ENCODE measurements around the gene ACAP2. TPM values are rescaled to one million over a fixed set of nuclear protein-coding genes. Genes with fewer than 3 reads are reported as not detected.

ACAP2 gene
- polyA plus RNA-seq, 6 donors from 2014 or later, result 36.8 to 90.1 (median 81.0) TPM

DNA sequence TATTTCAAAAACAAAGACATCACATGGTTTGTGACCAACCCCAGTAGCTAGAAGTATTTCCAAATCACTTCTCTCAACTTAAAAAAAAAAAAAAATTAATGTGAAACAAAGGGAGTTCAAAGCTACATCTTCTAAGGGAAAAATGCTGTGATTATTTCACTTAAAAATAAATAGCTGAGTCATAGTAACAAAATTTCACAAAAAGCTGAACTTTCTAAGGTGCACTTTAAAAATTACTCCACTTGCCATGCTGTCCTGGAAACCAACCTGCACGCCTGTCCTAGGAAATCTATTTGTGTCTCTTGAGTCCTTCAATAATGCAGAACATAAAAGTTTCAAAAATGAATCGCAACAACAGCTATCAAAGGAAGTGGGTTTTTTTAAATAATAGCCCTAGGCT, 1.8 kb downstream of the ACAP2 start:
- Mint-ChIP-seq H3K4me3 (peak overlapping the region; percentile 90 to 100 (median 98)), H3K27ac (peak overlapping the region in 5 of 6 donors; percentile 59 to 98 (median 96)), H3K27me3 (no peaks in the 10 kb centered on the region), H3K36me3 (peaks cover 0 to 7% of the 10 kb centered on the region in 2 donors), H3K4me1 (peaks cover 32 to 61% (median 42%) of the 10 kb centered on the region in 3 donors), H3K9me3 (no peaks in the 10 kb centered on the region)
- DNase-seq (no peak), ATAC-seq (ENCODE audit: low read depth in 2 of 2) (no peak)

DNA sequence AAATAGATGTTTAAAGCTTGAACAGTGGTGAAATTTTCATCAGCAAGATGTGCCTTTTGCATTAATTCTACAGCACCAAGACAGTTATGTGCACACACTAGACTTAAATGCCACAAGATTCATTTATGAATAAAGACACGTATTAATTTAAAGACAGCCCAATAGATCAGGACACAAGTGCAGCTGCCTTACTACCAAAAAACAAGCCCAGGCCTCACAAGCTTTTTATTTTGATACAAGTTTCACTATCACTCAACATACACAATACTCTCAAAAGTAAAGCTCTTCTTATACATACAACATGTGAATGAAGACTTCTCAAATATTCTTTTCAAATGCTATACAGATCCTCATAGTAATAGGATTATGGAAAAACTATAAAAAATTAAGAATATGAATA, 2.4 kb downstream of the ACAP2 start:
- peak overlapping the region in 2 of 6 donors; percentile 44 to 85 for H3K27ac Mint-ChIP-seq
- ATAC-seq (ENCODE audit: low read depth in 2 of 2), result no peak
- no peaks in the 10 kb centered on the region for H3K9me3 Mint-ChIP-seq
- H3K36me3 Mint-ChIP-seq, result peaks cover 0 to 7% of the 10 kb centered on the region in 2 donors
- H3K4me1 Mint-ChIP-seq, result peaks cover 37 to 66% (median 47%) of the 10 kb centered on the region in 3 donors
- no peak for DNase-seq
- H3K27me3 Mint-ChIP-seq, result no peaks in the 10 kb centered on the region
- H3K4me3 Mint-ChIP-seq, result peak overlapping the region in 7 of 8 donors; percentile 19 to 98 (median 69)

DNA sequence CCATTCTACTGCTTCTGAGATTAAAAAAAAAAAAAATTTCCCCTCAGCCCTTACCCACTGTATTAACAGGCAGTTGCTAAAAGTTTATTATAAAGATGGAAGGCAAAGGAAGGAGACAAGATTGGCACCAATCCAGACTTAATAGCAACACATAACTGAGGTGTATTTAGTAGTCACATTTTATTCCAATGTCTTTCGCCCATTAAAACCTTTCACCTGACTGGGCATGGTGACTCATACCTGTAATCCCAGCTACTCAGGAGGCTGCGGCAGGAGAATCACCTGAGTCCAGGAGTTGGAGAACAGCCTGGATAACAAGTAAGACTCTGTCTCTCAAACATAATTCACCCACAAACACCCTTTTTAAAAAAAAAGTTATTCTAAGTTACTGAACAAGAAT, 4.4 kb downstream of the ACAP2 start:
- ATAC-seq (ENCODE audit: low read depth in 2 of 2) (no peak), DNase-seq (no peak)
- Mint-ChIP-seq H3K27ac (no peak overlapping the region), H3K4me3 (peak overlapping the region in 4 of 8 donors; percentile 22 to 69 (median 34)), H3K27me3 (no peaks in the 10 kb centered on the region), H3K36me3 (peaks cover 0 to 7% of the 10 kb centered on the region in 2 donors), H3K9me3 (no peaks in the 10 kb centered on the region), H3K4me1 (peaks cover 42 to 79% (median 58%) of the 10 kb centered on the region in 3 donors)

DNA sequence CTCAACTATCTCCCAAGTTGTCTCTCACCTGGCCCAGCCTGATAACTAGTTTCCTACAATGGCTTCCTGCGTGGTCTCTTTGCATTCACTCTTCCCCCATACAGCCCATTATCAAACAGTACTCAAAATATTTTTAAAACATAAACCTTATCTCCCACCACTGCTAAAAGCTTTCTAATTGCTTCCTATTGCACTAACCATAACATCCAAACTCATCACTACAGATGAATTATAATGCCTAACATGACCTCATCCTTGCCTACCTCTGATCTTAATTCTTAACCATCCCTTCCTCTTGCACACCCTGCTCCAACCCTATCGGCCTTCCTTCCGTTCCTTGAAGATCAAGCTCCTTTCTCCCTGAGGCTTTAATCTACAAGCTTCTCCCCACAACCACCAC, 17.0 kb downstream of the ACAP2 start:
- ATAC-seq (ENCODE audit: low read depth in 2 of 2) (no peak), DNase-seq (no peak)
- Mint-ChIP-seq H3K9me3 (no peaks in the 10 kb centered on the region), H3K27ac (peak overlapping the region in 3 of 6 donors; percentile 1 to 2 (median 2)), H3K36me3 (no peaks in the 10 kb centered on the region), H3K4me3 (peak overlapping the region in 6 of 8 donors; percentile 6 to 75 (median 10)), H3K27me3 (no peaks in the 10 kb centered on the region), H3K4me1 (peaks cover 47 to 74% (median 49%) of the 10 kb centered on the region in 3 donors)

DNA sequence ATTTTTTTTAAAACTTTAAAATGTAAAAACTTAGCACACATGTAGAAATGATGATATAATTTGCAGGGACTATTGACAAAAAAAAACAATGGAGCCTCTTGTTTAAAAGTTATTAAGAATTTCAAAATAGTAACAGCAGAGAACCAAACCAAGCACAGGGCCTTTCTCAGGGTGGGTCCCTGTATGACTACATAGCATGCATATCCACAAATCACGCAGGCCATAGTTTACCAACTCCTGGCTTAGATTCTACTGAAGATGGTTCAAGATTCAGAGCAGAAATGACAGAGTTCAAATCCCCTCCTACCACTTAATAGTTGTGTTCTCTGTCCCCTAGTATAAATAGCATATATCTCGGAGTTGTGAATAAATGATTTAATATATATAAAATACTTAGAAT, 19.0 kb downstream of the ACAP2 start:
- ATAC-seq (ENCODE audit: low read depth in 2 of 2) (no peak), DNase-seq (no peak)
- Mint-ChIP-seq H3K36me3 (no peaks in the 10 kb centered on the region), H3K4me1 (peaks cover 39 to 68% (median 42%) of the 10 kb centered on the region in 3 donors), H3K27me3 (no peaks in the 10 kb centered on the region), H3K4me3 (no peak overlapping the region), H3K27ac (no peak overlapping the region), H3K9me3 (no peaks in the 10 kb centered on the region)

DNA sequence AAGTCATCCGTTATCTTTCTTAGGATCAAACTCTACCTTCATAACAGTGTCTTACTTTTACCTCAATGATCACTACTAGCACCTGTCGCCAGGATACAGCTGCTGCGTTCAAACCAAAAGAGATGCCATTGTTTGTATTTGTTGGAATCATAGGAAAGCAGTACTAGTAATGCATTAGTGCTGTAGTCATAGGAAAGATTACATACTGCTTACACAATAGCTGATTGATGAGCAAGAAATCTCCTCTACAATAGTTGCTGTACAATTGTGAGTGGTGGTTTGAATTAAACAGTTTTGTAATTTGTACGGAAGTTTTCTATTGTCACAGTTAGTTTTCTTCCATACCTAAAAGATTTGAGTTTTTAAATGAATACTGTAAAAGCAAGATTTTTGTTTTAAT, 21.4 kb downstream of the ACAP2 start:
- Mint-ChIP-seq H3K9me3 (no peaks in the 10 kb centered on the region), H3K4me3 (no peak overlapping the region), H3K27ac (no peak overlapping the region), H3K27me3 (no peaks in the 10 kb centered on the region), H3K36me3 (peaks cover 0 to 8% of the 10 kb centered on the region in 2 donors), H3K4me1 (peaks cover 35 to 72% (median 52%) of the 10 kb centered on the region in 3 donors)
- ATAC-seq (ENCODE audit: low read depth in 2 of 2), result no peak
- no peak for DNase-seq

DNA sequence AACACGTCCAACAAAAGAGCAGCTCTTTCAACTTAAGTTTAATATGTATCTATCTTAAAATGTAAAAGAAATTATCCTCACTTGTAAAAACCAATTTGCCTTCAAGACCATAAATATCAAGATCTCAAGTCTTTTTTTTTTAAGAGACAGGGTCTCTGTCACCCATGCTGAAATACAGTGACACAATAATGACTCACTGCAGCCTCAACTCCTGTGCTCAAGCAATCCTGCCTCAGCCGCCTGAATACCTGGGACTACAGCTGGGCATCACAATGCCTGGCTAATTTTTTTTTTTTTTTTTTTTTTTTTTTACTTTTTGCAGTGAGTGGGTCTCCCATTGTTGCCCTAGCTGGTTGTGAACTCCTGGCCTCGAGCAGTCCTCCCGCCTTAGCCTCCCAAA, 26.0 kb downstream of the ACAP2 start:
- ATAC-seq (ENCODE audit: low read depth in 2 of 2), result no peak
- H3K27me3 Mint-ChIP-seq, result no peaks in the 10 kb centered on the region
- peaks cover 0 to 1% (median 0%) of the 10 kb centered on the region in 7 donors for H3K9me3 Mint-ChIP-seq
- H3K36me3 Mint-ChIP-seq, result peaks cover 0 to 8% of the 10 kb centered on the region in 2 donors
- DNase-seq, result no peak
- H3K27ac Mint-ChIP-seq, result peak overlapping the region in 2 of 6 donors; percentile 6 to 67
- H3K4me3 Mint-ChIP-seq, result no peak overlapping the region
- peaks cover 42 to 70% (median 61%) of the 10 kb centered on the region in 3 donors for H3K4me1 Mint-ChIP-seq

DNA sequence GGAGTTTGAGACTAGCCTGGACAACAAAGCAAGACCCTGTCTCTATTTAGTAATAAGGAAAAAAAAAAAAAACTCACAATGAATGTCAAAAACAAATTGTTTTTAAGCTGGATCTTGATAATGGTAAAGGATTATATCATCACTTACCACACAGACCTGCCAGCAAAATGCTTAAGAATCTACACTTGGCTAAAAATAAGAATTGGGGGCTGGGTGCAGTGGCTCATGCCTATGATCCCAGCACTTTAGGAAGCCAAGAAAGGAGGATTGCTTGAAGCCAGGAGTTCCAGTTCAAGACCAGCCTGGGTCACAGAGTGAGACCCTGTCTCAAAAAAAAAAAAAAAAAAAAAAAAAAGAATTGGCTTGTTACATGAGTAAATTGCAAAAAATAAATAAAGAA, 31.0 kb downstream of the ACAP2 start:
- DNase-seq (no peak), ATAC-seq (ENCODE audit: low read depth in 2 of 2) (no peak)
- no peak overlapping the region for H3K4me3 Mint-ChIP-seq
- H3K27me3 Mint-ChIP-seq, result no peaks in the 10 kb centered on the region
- H3K9me3 Mint-ChIP-seq, result peaks cover 0 to 13% (median 5%) of the 10 kb centered on the region in 7 donors
- H3K36me3 Mint-ChIP-seq, result peaks cover 18 to 24% of the 10 kb centered on the region in 2 donors
- H3K4me1 Mint-ChIP-seq, result peaks cover 45 to 73% (median 67%) of the 10 kb centered on the region in 3 donors
- H3K27ac Mint-ChIP-seq, result peak overlapping the region in 2 of 6 donors; percentile 38

DNA sequence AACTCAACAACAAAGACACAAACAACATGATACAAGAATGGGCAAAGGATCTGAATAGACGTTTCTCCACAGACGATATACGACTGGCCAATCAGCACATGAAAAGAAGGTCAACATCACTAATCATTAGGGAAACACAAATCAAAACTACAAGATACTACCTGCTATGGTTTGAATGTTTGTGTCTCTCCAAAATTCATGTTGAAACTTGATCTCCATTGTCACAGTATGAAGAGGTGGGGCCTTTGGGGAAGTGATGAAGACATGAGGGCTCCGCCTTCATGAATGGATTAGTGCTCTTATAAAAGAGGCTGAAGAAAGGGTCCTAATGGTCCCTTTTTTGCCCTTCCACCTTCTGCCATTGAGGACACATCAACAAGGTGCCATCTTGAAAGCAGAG, 32.3 kb downstream of the ACAP2 start:
- DNase-seq (no peak), ATAC-seq (ENCODE audit: low read depth in 2 of 2) (no peak)
- H3K36me3 Mint-ChIP-seq, result peaks cover 22 to 29% of the 10 kb centered on the region in 2 donors
- no peaks in the 10 kb centered on the region for H3K27me3 Mint-ChIP-seq
- peak overlapping the region in 1 of 8 donors; percentile 16 for H3K4me3 Mint-ChIP-seq
- H3K4me1 Mint-ChIP-seq, result peaks cover 50 to 74% (median 70%) of the 10 kb centered on the region in 3 donors
- peak overlapping the region in 4 of 6 donors; percentile 10 to 83 (median 48) for H3K27ac Mint-ChIP-seq
- peaks cover 0 to 16% (median 7%) of the 10 kb centered on the region in 7 donors for H3K9me3 Mint-ChIP-seq

DNA sequence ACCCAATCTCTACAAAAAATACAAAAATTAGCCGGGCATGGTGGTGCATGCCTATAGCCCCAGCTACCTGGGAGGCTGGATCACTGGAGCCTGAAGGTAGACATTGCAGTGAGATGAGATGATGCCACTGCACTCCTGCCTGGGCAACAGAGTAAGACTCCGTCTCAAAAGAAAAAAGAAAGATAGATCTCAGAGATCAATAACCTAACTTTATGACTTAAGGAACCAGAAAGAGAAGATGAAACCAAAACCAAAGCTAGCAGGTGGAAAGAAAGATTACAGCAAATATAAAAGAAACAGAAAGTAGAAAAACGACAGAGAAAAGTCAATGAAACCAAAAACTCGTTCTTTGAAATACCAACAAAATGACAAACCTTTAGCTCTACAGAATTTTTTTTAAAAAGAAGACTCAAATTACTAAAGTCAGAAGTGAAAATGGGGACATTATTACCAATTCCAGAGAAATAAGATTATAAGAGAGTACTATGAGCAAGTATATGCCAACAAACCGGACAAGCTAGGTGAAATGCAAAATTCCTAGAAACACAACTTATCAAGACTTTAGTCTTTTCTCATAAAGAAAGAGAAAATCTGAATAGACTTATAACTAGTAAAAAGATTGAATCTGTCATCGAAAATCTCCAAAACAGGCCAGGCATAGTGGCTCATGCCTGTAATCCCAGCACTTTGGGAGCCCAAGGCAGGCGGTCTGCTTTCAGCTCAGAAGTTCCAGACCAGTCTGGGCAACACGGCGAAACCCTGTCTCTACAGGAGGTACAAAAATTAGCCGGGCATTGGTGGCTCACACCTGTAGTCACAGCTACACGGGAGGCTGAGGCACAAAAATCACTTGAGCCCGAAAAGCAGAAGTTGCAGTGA, 35.0 kb downstream of the ACAP2 start:
- Mint-ChIP-seq H3K27me3 (no peaks in the 10 kb centered on the region), H3K27ac (peak overlapping the region in 4 of 6 donors; percentile 17 to 50 (median 25)), H3K4me1 (peaks cover 42 to 59% (median 58%) of the 10 kb centered on the region in 3 donors), H3K4me3 (peak overlapping the region in 3 of 8 donors; percentile 7 to 26 (median 22)), H3K36me3 (peaks cover 22 to 29% of the 10 kb centered on the region in 2 donors), H3K9me3 (peaks cover 0 to 16% (median 7%) of the 10 kb centered on the region in 7 donors)
- DNase-seq (no peak), ATAC-seq (ENCODE audit: low read depth in 2 of 2) (no peak)

DNA sequence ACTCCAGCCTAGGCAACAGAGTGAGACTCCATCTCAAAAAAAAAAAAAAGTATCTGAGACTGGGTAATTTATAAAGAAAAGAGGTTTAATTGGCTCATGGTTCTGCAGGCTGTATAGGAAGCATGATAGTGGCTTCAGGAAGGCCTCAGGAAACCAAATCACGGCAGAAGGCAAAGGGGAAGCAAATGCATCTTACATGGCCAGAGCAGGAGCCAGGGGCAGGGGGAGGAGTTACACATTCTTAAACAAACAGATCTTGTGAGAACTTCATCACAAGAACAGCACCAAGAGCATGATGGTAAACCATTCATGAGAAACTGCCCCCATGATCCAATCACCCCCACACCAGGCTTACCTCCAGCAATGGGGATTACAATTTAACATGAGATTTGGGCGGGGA, 37.2 kb downstream of the ACAP2 start:
- Mint-ChIP-seq H3K27ac (peak overlapping the region in 4 of 6 donors; percentile 57 to 90 (median 66)), H3K9me3 (peaks cover 0 to 16% (median 7%) of the 10 kb centered on the region in 7 donors), H3K27me3 (no peaks in the 10 kb centered on the region), H3K4me3 (peak overlapping the region in 5 of 8 donors; percentile 1 to 55 (median 27)), H3K4me1 (peaks cover 53 to 58% (median 57%) of the 10 kb centered on the region in 3 donors), H3K36me3 (peaks cover 21 to 28% of the 10 kb centered on the region in 2 donors)
- ATAC-seq (ENCODE audit: low read depth in 2 of 2) (peak; percentile 31 to 44), DNase-seq (no peak)

DNA sequence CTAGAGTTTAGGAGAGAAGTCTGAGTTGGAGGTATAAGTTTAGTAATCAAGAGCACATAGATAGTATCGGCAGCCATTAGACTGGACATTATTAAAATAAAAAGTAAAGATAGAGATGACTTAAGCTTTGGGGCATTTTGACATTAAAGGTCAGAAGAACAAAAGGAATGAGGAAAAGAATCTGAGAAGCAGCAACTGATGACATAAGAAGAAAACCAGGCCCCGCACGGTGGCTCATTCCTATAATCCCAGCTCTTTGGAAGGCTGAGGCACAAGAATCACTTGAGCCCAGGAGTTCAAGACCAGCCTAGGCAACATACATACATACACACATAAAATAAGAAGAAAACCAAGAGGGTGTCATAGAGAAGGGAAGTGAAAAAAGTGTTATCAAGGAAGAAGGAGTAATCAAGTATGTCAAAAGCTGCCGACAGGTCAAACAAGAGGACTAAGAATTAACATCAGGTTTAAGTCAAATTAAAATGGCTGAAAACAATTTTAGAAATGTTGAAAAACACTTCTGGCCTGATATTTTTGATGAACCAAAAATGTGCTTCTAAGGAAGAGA, 38.9 kb downstream of the ACAP2 start:
- peaks cover 42 to 46% (median 44%) of the 10 kb centered on the region in 3 donors for H3K4me1 Mint-ChIP-seq
- no peak overlapping the region for H3K27ac Mint-ChIP-seq
- ATAC-seq (ENCODE audit: low read depth in 2 of 2) (peak; percentile 71 to 72), DNase-seq (peak; percentile 21)
- H3K4me3 Mint-ChIP-seq, result no peak overlapping the region
- H3K27me3 Mint-ChIP-seq, result no peaks in the 10 kb centered on the region
- H3K36me3 Mint-ChIP-seq, result peaks cover 14 to 18% of the 10 kb centered on the region in 2 donors
- H3K9me3 Mint-ChIP-seq, result peaks cover 0 to 16% (median 7%) of the 10 kb centered on the region in 7 donors

DNA sequence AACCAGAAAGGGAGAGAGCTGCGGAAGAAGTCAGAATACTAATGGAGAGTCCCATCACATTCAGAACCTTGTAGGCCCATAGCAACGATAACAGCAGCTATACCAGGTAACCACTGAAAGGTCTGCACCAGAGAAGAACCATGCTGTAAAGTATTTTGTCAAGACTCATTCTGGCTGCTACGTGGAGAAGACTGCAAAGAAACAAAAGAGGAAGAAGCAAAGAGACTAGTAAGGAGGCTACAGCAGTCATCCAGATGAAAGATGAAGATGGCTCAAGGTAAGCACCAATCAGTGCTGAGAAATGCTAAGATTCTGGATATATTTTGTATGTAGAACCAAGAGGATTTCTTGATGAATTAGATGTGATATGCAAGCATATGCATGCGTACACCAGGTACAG, 39.6 kb downstream of the ACAP2 start:
- no peaks in the 10 kb centered on the region for H3K27me3 Mint-ChIP-seq
- peaks cover 38 to 45% (median 39%) of the 10 kb centered on the region in 3 donors for H3K4me1 Mint-ChIP-seq
- DNase-seq (no peak), ATAC-seq (ENCODE audit: low read depth in 2 of 2) (peak; percentile 57 to 61)
- no peak overlapping the region for H3K4me3 Mint-ChIP-seq
- H3K27ac Mint-ChIP-seq, result no peak overlapping the region
- peaks cover 11 to 14% of the 10 kb centered on the region in 2 donors for H3K36me3 Mint-ChIP-seq
- peaks cover 0 to 11% (median 5%) of the 10 kb centered on the region in 7 donors for H3K9me3 Mint-ChIP-seq

Data from naive B cell (primary cell).